Measurements from ENCODE around the gene GPATCH2L. TPM values are rescaled to one million over a fixed set of nuclear protein-coding genes. Genes with fewer than 3 reads are reported as not detected.

The GPATCH2L gene
- total and polyA plus RNA-seq, 2 of the 13 experiments (the other 11 are each of a cell fraction or from before 2014, with no cell fraction given), result 14.4 to 29.0 TPM

DNA sequence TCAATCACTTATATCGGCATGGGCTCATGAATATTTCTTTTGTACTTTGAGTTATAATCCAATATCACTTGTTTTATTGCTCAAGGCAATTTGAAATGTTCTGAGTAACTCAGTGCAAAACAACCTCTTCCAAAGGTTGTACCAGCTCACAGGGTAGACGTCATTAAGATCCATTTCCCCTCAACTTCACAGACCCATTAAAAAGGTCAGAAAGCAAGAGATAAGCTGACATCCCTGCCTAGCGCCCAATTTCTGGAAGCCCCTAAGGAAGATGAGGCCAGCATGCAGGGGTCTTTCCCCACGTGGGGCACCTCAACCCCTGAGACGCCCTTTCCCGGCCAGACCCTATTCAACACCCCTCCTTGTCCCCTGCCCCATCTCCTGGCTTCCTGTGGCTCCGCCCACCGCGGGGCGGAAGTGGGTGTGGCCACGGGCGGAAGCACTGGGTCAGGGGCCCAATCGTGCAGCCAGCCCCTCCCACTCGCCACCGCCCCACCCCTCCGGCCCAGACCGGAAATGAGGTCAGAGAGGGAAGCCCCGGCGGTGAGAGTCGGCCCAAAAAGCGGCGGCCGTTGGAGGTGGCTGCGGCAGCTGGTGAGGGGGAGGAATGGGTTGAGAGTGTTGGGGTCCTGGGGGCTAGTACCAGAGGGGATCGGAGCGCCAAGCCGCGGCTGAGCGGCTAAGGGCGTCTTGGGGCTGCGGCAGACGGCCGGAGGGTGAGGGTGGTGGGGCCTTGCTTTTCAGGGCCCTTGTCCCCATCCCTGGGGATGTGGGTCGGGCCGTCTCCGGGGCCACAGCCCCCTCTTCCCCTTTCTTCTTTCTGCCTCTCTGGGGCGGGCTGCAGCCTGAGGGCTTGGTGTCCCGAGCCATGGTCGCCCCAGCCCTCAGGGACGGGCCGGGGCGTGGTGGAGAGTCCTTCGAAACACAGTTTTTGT, at the start of gene GPATCH2L (continued):
- no peak for TF ChIP-seq CEBPG (CRISPR knock-in tag; IDR thresholded peaks at IDR 0.05)
- no peak for TF ChIP-seq THAP7 (CRISPR knock-in tag; IDR thresholded peaks at IDR 0.05)
- peak; percentile 71 for TF ChIP-seq ATF2 (CRISPR knock-in tag; IDR thresholded peaks at IDR 0.05)
- TF ChIP-seq ZNF362 (CRISPR knock-in tag; IDR thresholded peaks at IDR 0.05; ENCODE audit: borderline replicate concordance), result no peak
- TF ChIP-seq, protein P1, sequence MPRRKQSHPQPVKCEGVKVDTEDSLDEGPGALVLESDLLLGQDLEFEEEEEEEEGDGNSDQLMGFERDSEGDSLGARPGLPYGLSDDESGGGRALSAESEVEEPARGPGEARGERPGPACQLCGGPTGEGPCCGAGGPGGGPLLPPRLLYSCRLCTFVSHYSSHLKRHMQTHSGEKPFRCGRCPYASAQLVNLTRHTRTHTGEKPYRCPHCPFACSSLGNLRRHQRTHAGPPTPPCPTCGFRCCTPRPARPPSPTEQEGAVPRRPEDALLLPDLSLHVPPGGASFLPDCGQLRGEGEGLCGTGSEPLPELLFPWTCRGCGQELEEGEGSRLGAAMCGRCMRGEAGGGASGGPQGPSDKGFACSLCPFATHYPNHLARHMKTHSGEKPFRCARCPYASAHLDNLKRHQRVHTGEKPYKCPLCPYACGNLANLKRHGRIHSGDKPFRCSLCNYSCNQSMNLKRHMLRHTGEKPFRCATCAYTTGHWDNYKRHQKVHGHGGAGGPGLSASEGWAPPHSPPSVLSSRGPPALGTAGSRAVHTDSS (CRISPR knock-in tag; conservative IDR thresholded peaks at IDR 0.05), result no peak
- no peak for TF ChIP-seq ZNF512B (CRISPR knock-in tag; IDR thresholded peaks at IDR 0.05; ENCODE audit: borderline replicate concordance)
- TF ChIP-seq POLR2A (IDR thresholded peaks at IDR 0.05; ENCODE audit: insufficient read depth in 1 of 2, low read depth in 2 of 2, low read length in 2 of 2), result peak; percentile 62 to 74
- peak; percentile 59; the same call in 1 of the 2 replicates for TF ChIP-seq SPEN (CRISPR knock-in tag; IDR thresholded peaks at IDR 0.05; ENCODE audit: low read depth)
- TF ChIP-seq TRAFD1 (CRISPR knock-in tag; IDR thresholded peaks at IDR 0.05; ENCODE audit: borderline replicate concordance), result no peak
- TF ChIP-seq KLF12 (CRISPR knock-in tag; IDR thresholded peaks at IDR 0.05; ENCODE audit: borderline replicate concordance), result 0 out of 2 replicates have a peak, but pooled peaks have one; percentile 36
- TF ChIP-seq ZNF136 (CRISPR knock-in tag; IDR thresholded peaks at IDR 0.05; ENCODE audit: low read depth), result no peak; the same call in 1 of the 2 replicates
- peak; percentile 33; the same call in 1 of the 2 replicates for TF ChIP-seq CBX5 (CRISPR knock-in tag; IDR thresholded peaks at IDR 0.05; ENCODE audit: borderline replicate concordance)
- TF ChIP-seq MEIS2 (CRISPR knock-in tag; IDR thresholded peaks at IDR 0.05), result peak; percentile 22; the same call in 1 of the 2 replicates
- TF ChIP-seq ZNF331 (CRISPR knock-in tag; IDR thresholded peaks at IDR 0.05), result no peak
- TF ChIP-seq XBP1 (CRISPR knock-in tag; IDR thresholded peaks at IDR 0.05), result no peak
- 0 out of 2 replicates have a peak, but pooled peaks have one; percentile 57 for TF ChIP-seq PCBP1 (IDR thresholded peaks at IDR 0.05; ENCODE audit: borderline replicate concordance, low read depth, low read length)
- TF ChIP-seq ZNF546 (CRISPR knock-in tag; conservative IDR thresholded peaks at IDR 0.05), result no peak
- TF ChIP-seq ADNP (CRISPR knock-in tag; IDR thresholded peaks at IDR 0.05), result no peak
- TF ChIP-seq NAIF1 (CRISPR knock-in tag; IDR thresholded peaks at IDR 0.05; ENCODE audit: borderline replicate concordance), result no peak
